Brain pericyte (primary cell): Measurements from ENCODE around the gene PRKAG2.
A peak's percentile ranks its signal among the peaks of the same experiment; 100 is the strongest.
"Not testable (repeated sequence)": the region's sequence is repeated elsewhere in the genome, so short reads cannot be mapped to it uniquely, and the experiment has no call there.

Experiments used
- DNase-seq: peaks from one replicate; pipeline ENCODE4 v3.0.0-alpha.2; 2012; ENCODE audit warnings: low read depth, low spot score

PRKAG2 gene

DNA sequence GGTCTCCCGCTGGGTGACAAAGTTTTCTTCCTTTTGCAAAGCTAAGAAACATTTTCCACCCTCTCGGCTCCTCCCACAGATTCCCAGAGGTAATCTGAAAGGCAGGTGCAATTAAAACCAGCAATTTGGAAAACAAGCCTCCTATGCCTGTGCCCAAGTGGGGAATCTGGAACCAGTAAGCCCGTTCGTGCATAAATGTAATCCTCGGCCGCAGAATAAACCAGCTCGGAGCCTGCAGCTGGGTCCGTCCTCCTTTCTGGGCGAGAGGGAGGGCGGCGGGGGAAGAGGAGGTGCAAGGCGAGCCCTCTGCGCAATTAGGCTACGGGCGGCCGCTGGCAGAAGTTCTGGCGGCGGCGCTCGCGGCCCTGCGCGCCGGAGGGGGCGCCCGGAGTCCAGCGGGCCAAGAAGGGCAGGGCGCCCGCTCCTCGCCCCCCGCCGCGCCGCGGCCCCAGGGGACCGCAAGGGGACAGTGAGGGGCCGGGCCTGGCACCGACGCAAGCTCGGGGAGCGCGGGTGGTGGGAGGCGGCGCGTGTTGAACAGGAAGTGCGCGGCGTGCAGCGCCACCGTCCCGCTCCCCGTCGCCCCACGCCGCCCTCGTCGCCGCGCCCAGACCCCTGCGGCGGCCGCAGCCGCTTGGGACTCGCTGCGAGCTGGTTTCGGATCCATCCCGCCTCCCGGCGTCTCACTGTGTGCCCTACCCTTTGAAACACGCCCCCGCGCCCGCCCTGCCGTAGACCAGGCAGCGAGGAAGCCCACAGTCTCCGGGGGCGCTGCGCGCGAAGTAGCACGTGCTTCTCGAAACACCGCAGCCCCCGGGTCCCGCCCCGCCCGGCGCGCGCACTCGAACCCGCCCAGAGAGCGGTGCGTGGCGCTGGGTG, at the start of gene PRKAG2:
Gene PRKAG2 (minus strand): TSS at position 217 of the 879 bp plus-strand sequence. CDS start 495 bp downstream, outside the sequence.
- no peak for DNase-seq

DNA sequence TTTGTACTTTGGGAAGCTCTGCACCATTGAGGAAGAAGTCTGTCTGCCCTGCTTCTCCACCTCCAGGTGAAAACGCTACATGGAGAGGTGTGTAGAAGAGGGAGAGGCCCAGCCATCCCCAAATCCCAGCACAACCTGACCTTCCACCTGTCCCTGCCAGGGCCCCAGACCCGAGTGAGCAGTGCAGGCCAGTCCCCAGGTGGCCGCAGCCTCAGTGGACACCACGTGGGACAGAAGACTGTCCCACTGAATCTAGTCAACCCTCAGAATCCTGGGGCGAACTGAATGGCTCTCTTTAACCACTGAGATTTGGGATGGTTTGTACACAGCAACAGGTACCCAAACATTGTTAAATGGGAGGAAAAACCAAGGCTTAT, 49.4 kb upstream of the PRKAG2 start:
- DNase-seq, result no peak

DNA sequence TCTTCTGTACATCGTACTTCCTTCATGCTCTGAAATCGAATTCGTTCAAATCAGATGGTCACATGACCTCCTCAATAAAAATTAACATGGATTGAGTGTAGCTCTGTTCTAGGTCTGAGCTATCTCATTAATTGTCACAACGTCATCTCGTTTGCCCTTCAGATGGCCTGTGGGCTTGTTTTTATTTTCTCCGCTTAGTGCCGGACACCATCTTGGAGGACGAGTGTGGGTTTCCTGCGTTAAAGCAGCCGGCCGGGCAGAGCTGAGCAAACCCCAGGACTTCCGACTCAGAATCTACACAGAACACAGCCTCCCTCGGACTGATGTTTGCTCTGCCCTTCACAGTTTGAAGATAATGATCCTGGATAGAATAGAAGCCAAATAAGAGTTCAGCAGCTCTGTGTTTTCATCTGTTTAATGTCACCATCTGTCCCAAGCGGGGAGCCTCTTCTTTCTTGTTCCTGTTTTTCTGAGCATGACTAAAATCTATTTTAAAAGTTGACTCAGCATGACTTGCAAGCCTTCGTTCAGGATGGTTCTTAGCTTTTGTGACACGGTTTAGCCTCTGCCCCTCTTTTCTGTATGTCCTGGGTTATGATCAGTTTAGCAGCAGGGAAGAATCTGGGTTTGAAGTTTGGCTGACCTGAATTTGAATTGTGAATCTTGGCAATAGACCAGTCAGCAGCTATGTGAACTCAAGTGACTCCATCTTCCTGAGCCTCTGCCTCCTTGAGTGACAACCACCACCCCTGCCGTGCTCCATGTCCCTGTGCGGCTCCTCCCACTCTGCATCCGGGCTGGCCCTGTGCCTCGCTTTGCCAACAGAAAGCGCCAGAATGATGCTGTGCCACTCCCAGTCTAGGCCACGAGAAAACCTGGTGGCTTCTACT, 48.8 kb upstream of the PRKAG2 start:
- DNase-seq, result peak; percentile 38

DNA sequence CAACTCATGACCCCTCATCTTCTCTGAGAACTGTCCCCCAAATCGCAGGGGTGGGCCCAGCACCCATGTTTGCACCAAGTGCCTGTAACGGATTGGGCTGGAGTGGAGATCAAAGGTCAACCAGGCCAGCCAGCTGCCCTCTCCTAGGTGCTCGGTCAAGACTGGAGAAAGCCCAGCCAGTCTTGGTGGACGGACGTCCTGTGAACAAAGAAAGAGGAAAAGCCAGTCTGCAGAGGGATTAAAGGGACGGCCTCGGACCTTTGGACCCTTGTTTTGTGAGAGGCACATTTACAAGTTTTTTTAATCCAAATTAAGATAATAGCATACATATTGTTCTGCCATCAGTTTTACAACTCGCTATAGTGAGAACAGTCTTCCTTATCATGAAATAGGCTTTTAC, 47.6 kb upstream of the PRKAG2 start:
- DNase-seq, result no peak

DNA sequence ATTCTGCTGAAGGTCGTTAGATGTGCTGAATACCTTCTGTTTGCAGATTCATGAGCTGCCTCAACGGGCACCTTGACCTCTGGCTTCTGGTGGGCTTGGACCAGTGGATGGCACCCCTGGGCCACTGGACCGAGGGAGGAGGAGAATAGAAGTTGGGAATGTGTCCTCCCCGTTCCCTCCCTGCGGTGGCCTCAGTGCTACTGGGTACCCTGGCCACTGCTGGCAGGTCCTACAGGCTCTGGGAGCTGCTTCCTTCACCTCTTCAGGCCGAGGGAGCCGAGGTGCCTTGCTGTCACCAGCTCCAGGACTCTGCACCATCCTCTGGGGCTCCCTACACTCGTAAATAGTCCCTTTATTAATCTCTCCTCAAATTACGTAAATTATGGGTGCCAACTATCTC, 47.1 kb upstream of the PRKAG2 start:
- DNase-seq, result no peak

DNA sequence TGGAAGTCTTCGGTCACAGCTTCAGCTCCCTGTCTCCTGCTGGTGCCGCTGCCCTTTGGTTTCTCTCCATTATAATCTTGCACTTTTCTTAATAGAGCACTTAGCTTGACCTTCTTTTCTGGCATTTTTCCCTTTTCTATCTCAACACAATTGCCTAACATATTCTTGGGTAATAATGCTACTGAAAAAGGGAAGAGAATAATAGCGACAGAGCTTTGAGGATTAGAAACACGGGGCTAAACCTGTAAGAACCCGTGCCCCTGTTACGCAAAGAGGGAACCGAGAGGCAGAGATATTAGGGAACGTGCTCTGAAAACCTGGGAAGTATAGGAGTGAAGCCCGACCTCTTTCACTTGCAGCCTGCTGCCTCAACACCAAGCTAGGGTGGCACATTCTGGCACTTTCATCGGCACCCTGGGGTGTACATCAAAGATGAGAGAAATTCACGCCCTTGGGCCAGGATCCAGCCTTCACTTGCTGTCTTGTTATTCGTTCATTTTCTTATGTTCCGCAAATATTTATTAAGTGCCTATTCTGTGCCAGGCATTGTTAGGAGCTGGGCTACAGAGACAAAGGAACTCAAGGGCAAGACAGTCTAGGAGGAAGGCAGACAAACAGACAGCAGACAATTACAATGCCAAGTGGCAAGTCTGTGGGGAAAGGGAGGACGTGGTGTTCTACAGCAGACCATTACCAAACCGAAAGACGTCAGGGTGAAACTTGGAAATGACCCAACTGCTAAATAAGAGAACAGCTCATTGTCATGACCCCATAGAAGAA, 46.4 kb upstream of the PRKAG2 start:
- DNase-seq, result no peak

DNA sequence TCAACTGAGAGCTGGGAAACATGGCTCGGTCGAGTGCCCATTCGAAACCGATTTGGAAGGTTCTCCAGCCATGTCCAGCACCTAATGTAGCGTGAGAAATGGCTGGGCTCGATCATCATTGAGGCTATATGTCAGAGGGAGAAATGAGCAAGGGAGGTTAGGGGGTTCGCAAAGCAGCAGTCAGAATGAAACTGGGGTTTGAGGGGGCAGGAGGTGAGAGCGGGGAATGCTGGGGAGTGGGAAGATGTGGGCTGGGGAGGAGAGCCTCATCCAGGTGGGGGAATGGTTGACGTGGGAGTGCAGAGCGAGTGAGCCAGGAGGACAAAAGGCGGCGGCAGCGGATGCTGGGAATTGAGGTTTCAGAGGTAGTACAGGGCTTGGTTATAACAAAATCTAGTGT, 44.5 kb upstream of the PRKAG2 start:
- no peak for DNase-seq

DNA sequence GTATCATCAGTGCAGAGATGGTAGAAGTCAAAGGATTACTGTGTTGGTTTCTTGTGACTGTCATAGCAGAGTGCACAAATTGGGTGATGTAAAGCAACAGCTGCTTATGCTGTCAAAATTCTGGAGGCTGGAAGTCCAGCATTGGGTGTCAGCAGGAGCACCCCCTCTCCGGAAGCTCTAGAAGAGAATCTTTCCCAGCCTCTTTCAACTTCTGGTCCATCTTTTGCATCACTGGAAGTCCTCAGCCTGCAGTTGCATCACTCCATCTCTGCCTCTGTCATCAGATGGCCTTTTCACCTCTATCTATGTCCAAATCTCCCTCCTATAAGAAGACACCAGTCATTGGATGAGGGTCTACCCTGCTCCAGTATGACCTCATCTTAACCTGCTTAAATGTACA, 43.6 kb upstream of the PRKAG2 start:
- no peak for DNase-seq

DNA sequence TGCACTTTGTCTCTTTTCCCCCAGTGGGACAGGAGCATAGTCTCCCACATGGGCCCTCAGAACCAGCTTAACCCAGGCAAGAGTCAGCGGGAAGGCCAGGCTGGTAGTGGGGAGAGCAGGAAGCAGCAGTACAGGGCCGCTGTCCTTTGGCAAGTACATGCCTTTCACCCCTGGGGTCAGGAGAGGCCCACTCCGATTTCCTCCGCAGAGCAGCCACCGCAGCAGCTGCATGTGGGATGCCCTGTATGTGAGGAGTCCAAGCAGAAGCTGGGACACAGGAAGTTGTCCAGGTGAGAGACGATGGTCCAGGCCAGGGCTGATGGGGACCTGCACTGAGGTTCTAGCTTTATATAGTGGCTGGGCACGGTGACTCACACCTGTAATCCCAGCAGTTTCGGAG, 42.7 kb upstream of the PRKAG2 start:
- no peak for DNase-seq

DNA sequence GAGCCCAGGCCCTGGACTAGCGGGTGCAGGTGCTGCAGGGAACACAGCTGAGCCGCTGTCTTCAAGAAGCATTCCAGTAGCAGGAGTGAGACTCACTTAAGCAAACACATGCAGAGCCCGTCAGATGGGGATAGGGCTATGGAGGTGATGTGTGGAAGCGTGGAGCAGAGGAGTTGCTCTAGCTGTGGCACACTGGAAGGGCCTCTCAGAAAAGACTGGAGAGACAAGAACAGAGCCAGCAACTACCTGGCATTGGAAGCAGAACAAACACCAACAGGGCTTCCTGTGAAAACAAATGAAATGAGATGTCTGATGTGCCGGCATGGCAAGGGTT, 41.6 kb upstream of the PRKAG2 start:
- DNase-seq, result no peak

DNA sequence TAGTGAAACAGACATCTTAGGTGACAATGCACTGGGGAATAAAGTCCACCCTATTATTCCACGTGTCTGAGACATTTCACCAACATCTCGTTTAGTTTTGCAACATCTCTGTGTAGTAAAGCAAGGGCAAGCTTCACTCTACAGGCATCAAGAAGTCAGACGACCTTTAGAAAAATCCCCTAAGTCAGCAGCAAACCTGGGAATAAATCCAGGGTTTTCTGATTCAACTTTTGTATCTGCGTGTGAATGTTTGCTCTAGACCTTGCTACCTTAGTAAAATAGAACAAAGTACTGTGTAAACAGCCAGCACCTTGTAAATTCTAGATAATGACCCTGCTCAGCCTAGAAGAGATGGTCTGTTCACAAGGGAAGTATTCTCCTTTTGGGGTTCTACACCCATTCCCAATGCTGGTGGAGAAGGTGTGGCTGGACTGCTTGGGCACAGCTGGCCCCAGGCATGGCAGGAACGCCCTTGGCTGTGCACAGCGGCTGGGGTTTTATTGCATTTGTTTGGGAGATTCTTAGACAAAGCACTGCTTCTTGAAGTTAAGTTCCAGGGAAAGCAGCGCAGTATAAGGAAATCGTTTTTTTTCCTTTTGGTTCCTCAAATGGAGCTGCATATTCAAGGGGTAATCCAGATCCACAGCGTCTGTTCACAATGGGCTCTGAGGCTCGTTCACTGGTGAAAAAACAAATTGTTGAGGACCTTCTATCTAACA, 41.0 kb upstream of the PRKAG2 start:
- DNase-seq, result no peak

DNA sequence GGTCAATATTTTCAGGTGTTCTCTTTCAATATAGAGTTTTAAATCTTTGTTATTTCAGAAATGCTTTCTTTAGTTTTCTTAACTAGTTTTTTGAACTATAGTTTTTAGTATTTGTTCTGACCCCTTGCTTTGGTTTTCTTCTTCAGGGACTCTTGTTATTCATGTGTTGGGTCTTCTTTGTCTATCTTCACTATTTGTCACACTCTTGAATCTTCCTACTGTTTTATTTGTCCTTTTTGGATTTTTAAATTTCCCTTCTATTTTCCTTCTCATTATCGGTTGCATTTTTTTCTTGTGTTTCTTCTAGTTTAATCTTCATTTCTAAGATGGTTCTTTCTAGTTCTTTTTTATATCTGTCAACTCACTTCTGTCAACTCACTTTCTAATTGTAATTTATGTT, 37.1 kb upstream of the PRKAG2 start:
- no peak for DNase-seq

DNA sequence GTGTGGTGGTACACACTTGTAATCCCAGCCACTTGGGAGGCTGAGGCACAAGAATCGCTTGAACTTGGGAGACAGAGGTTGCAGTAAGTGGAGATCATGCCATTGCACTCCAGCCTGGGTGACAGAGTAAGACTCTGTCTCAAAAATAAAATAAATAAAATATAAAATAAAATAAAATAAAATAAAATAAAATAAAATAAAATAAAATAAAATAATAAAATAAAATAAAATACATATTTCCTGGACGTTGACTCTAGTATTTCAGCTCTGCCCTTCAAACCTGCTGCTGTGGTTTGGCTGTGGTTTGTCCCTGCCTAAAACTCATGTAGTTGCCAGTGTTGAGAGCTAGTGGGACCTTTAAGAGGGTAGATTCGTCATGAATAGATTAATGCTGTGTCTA, 33.7 kb upstream of the PRKAG2 start:
- not testable (repeated sequence) for DNase-seq

DNA sequence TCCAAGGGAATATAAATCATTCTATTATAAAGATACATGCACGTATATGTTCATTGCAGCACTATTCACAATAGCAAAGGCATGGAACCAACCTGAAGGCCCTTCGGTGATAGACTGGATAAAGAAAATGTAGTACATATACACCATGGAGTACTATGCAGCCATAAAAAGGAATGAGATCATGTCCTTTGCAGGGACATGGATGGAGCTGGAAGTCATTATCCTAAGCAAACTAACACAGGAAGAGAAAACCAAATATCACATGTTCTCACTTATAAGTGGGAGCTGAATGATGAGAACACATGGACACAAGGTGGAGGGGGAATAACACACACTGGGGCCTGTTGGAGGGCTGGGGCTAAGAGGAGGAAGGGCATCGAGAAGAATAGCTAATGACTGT, 30.2 kb upstream of the PRKAG2 start:
- DNase-seq, result not testable (repeated sequence)

DNA sequence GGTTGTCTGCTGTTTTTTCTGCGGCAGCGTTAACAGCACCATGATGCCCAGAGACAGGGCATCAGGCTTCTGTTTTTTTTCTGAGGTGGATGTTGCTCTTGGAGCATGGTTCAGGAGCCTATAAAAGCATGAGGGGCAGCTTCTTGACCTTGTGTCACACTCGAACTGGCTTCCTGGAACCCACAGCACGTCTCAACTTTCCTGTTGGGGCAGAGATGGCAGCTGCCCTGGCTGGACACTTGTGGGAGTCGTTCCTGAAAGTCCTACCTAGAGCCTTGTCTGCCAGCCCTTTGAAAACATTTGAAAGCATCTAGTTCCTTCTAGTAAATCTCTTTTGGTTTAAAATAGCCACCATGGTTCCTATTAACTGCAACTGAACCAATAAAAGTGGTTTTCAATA, 28.9 kb upstream of the PRKAG2 start:
- no peak for DNase-seq

DNA sequence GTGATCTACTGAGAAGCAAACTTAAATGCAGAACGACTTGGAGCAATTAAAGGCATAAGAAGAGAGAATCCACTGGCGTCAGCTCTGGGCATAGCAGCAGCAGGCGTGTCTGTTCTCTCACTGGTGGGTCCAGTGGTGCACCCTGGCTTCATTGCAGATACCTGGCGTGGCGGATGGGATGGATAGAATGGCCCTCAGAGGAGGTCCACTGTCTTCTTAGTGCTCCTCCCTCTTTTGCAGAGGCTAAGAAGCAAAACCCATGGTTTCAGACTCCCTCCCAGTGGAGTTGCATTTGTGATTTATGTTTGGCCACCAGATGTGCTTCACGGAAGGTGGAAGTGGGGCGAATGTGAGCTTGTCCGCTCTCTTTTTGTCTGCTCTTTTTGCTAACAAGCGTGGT, 28.4 kb upstream of the PRKAG2 start:
- DNase-seq, result no peak

DNA sequence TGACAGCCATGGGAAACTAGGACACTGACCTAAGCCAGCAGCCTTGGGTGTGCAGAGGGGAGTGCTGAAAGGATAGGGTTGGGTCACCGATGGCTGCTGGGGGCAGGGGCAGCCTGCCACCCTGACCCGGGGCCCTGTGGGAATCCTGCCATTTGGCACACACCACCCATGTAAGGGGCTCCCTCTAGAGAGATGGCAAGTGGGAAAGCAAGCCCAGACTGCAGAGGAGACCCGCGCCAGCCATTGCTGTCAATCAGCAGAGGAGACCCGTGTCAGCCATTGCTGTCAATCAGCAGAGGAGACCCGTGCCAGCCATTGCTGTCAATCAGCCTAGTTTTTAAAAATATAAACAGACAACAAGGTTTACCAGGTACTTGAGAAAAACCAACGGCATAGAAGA, 27.4 kb upstream of the PRKAG2 start:
- DNase-seq, result no peak

DNA sequence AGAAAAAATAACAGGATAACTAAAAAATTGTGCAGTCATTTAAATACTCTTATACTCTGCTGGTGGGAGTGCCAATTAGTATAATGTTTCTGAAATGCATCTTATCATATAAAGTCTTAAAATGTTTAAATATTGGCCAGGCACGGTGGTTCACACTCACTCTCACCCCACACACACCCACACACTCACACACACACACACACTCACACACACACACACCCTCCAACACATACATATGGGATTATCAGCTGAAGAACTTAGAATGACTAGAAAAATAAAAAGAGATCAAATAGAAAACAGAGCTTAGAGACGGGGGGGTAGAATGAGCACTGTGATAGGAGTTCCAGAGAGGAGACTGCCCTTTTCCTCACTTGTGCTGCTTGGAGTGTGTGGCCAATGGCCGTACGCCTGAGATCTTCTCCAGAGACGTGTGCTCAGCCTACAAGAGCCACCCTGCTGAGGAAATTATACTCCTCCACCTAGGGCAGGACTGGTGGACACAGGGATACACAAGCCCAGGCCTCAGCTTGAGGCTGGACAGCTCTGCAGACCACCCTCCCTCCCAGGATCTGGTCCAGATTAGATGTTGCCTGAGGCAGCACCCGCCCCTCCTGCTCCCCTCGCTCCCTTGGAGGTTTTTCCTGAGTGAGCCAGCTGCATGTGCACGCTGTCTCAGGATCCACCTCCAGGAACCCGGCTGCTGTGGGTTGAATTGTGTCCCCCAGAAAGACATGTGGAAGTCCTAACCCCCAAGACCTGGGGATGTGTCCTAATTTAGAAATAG, 26.5 kb upstream of the PRKAG2 start:
- no peak for DNase-seq

DNA sequence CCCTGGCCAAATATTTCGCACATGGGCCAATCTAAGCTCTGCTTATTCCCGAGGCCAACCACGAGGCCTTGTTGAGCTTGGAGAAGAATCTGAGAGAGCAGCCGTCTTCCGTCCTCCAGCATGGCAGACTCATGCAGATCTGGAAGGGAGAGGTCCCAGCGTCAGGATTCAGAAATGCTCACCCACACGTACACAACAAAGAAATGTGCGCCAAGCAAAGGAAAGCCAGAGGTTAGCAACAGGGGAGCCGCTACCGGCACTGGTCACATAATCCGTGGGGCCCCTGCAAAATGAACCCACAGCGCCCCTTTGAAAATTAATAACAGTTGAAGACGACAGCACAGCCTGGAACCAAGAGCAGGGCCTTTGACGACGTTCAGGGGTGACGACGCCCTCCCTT, 25.4 kb upstream of the PRKAG2 start:
- DNase-seq, result no peak

DNA sequence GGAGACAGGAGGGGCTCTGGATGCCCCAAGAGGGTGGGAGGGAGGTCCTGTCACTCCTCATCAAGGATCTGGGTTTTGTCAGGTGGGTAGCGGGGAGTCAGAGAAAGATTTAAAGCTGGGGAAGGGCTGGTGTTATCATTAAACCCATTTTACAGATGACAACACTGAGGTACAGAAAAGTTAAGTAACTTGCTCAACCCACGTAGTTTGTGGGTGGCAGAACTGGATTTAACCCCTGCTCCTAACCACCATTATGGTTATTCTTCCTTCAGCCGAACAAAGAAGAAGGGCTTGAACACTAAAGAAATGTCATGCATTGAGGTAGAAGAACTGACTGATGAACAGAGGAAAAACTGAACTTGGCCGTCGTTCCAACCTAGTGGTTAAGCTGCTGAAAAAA, 24.9 kb upstream of the PRKAG2 start:
- DNase-seq, result no peak
